Upper lobe of left lung (tissue), 6 donors: ENCODE measurements around the gene FAM3C. TPM values are rescaled to one million over a fixed set of nuclear protein-coding genes. Genes with fewer than 3 reads are reported as not detected.

ENCODE experiments used
- ATAC-seq, 2 donors: fragments of 200-7000 bp; cut with Tn5 transposase; one replicate each; pipeline ENCODE4 v1.9.1; 2022; ENCODE audit warnings: mild to moderate bottlenecking in 2 of 2, moderate library complexity in 2 of 2; ENCODE audit not compliant: low FRiP score in 2 of 2
- DNase-seq, 2 donors: peaks; one replicate each; pipeline ENCODE4 v3.0.0-alpha.2; 2019 to 2020
- H3K27ac ChIP-seq, 4 donors: fragments of 200-600 bp; sonication (generic); one replicate each; pipeline ENCODE4 v1.5.1; 2016 to 2019
- H3K27me3 ChIP-seq, 4 donors: fragments of 200-600 bp; sonication (generic); one replicate each; pipeline ENCODE4 v1.5.1; 2017 to 2019
- H3K36me3 ChIP-seq, 4 donors: fragments of 200-600 bp; sonication (generic); one replicate each; pipeline ENCODE4 v1.5.1; 2016 to 2019
- H3K4me1 ChIP-seq, 4 donors: fragments of 200-600 bp; sonication (generic); one replicate each; pipeline ENCODE4 v1.5.1; 2018 to 2019
- H3K4me3 ChIP-seq, 4 donors: fragments of 200-600 bp; sonication (generic); one replicate each; pipeline ENCODE4 v1.5.1; 2017 to 2019; ENCODE audit warnings: mild to moderate bottlenecking in 2 of 4, moderate library complexity in 1 of 4
- H3K9me3 ChIP-seq, 4 donors: fragments of 200-600 bp; sonication (generic); one replicate each; pipeline ENCODE4 v1.5.1; 2018 to 2019
- CTCF ChIP-seq, 6 experiments: fragments of 450-650 bp in 4 of 6; fragments of 200-600 bp in 2 of 6; sonication (generic) in 2 of 6; IDR thresholded peaks; one replicate each; pipeline ENCODE4 v1.5.1; 2016 to 2019; ENCODE audit warnings: antibody characterized with exemption in 6 of 6
- EP300 ChIP-seq, 4 donors: sonication (generic); formaldehyde crosslinking; IDR thresholded peaks; one replicate each; pipeline ENCODE4 v1.5.1; 2017; ENCODE audit warnings: antibody characterized with exemption in 4 of 4, control low read depth in 2 of 4
- POLR2A ChIP-seq, 4 donors: fragments of 450-650 bp; IDR thresholded peaks; one replicate each; pipeline ENCODE4 v1.5.1; 2016 to 2017; ENCODE audit warnings: antibody characterized with exemption in 4 of 4, mild to moderate bottlenecking in 2 of 4
- POLR2AphosphoS5 ChIP-seq, 2 donors: sonication (generic); formaldehyde crosslinking; IDR thresholded peaks; one replicate each; pipeline ENCODE4 v1.5.1; 2017; ENCODE audit warnings: antibody characterized with exemption in 2 of 2
- WGBS, 2 donors: methylation state at CpG; one replicate each; pipeline ENCODE4 v1.1.5; 2017 to 2018; 5-methylcytosine and 5-hydroxymethylcytosine counted together
- total RNA-seq, 6 donors: library from RNA; depleted of rRNA in 4 of 6; stranded (reverse); fragments of >200 nt in 4 of 6; gene quantifications; one replicate each; pipeline versions ENCODE4 v1.1.0 to v1.2.1, GENCODE V29; 2016 to 2021
- donor health status: DM: no; HTN: no; CAD: no; lungs with moderate emphysema.
- donor health status: DM: no; HTN: yes; CAD: no; lungs with severe emphysema.

Gene FAM3C
- total RNA-seq, 6 donors from 2014 or later, result 10.5 to 65.7 (median 34.9) TPM

GRCh38 chr7:121330053-121330833 lies 65.9 kb downstream of the FAM3C start:
- Histone ChIP-seq H3K27ac (no peak overlapping the region), H3K4me1 (peaks cover 15 to 22% (median 18%) of the 10 kb centered on the region in 4 donors), H3K4me3 (peak overlapping the region in 3 of 4 donors; percentile 12 to 36 (median 35)), H3K36me3 (no peaks in the 10 kb centered on the region), H3K9me3 (no peaks in the 10 kb centered on the region), H3K27me3 (peaks cover 0 to 25% (median 16%) of the 10 kb centered on the region in 4 donors)
- no peak for TF ChIP-seq POLR2A (IDR thresholded peaks at IDR 0.05)
- TF ChIP-seq EP300 (IDR thresholded peaks at IDR 0.05), result no peak
- TF ChIP-seq POLR2AphosphoS5 (IDR thresholded peaks at IDR 0.05), result no peak
- no peak for TF ChIP-seq CTCF (IDR thresholded peaks at IDR 0.05)
- WGBS, 2 donors, result 4 to 5% methylated on average over 34 to 52 of the region's 52 CpGs
- peak in 1 of 2 donors; percentile 39 for ATAC-seq
- peak in 1 of 2 donors; percentile 71 for DNase-seq

GRCh38 chr7:121329191-121330052 lies 66.7 kb downstream of the FAM3C start:
- DNase-seq (peak in 1 of 2 donors; percentile 73), ATAC-seq (peak; percentile 34 to 39)
- Histone ChIP-seq H3K9me3 (no peaks in the 10 kb centered on the region), H3K27me3 (peaks cover 0 to 25% (median 16%) of the 10 kb centered on the region in 4 donors), H3K4me3 (peak overlapping the region in 3 of 4 donors; percentile 12 to 36 (median 35)), H3K36me3 (no peaks in the 10 kb centered on the region), H3K27ac (no peak overlapping the region), H3K4me1 (peaks cover 15 to 22% (median 18%) of the 10 kb centered on the region in 4 donors)
- TF ChIP-seq POLR2A (IDR thresholded peaks at IDR 0.05), result no peak
- no peak for TF ChIP-seq CTCF (IDR thresholded peaks at IDR 0.05)
- no peak for TF ChIP-seq POLR2AphosphoS5 (IDR thresholded peaks at IDR 0.05)
- TF ChIP-seq EP300 (IDR thresholded peaks at IDR 0.05), result no peak
- WGBS, 2 donors, result 7% methylated on average over 22 to 47 of the region's 47 CpGs

GRCh38 chr7:121328508-121329190 lies 67.5 kb downstream of the FAM3C start, which contains the start of gene WNT16:
TSS of gene WNT16 (plus strand) at chr7:121329000. CDS start at chr7:121329293, 293 bp downstream.
- no peak for TF ChIP-seq CTCF (IDR thresholded peaks at IDR 0.05)
- peak in 1 of 2 donors; percentile 68 for DNase-seq
- peaks cover 0 to 25% (median 16%) of the 10 kb centered on the region in 4 donors for H3K27me3 ChIP-seq
- ATAC-seq, result peak in 1 of 2 donors; percentile 29
- peak within 1 kb of the TSS in 3 of 4 donors; percentile 12 to 36 (median 35) for H3K4me3 ChIP-seq
- WGBS, 2 donors, result 18 to 27% methylated on average over 21 to 25 of the region's 27 CpGs
- H3K4me1 ChIP-seq, result peaks cover 15 to 22% (median 18%) of the 10 kb centered on the region in 4 donors
- H3K27ac ChIP-seq, result no peak within 1 kb of the TSS
- H3K36me3 ChIP-seq, result no peaks in the 10 kb centered on the region
- H3K9me3 ChIP-seq, result no peaks in the 10 kb centered on the region

GRCh38 chr7:121327671-121328070 lies 68.4 kb downstream of the FAM3C start:
- no peak for TF ChIP-seq POLR2AphosphoS5 (IDR thresholded peaks at IDR 0.05)
- no peak for TF ChIP-seq CTCF (IDR thresholded peaks at IDR 0.05)
- no peaks in the 10 kb centered on the region for H3K9me3 ChIP-seq
- ATAC-seq (no peak), DNase-seq (no peak)
- peaks cover 15 to 22% (median 18%) of the 10 kb centered on the region in 4 donors for H3K4me1 ChIP-seq
- 85% methylated on average over 5 of the region's 5 CpGs for WGBS, 2 donors
- no peak overlapping the region for H3K27ac ChIP-seq
- H3K4me3 ChIP-seq, result no peak overlapping the region
- no peaks in the 10 kb centered on the region for H3K36me3 ChIP-seq
- peaks cover 0 to 25% (median 16%) of the 10 kb centered on the region in 4 donors for H3K27me3 ChIP-seq
